A549 (cell line): Measurements from ENCODE around the gene ALOX15. TPM values are rescaled to one million over a fixed set of nuclear protein-coding genes. Genes with fewer than 3 reads are reported as not detected.
"Not testable (repeated sequence)": the region's sequence is repeated elsewhere in the genome, so short reads cannot be mapped to it uniquely, and the experiment has no call there.

Source experiments
- ATAC-seq, 2 experiments: fragments of 200-7000 bp in 1 of 2; fragments of >200 bp in 1 of 2; cut with Nextera tagmentation in 1 of 2; cut with Tn5 transposase in 1 of 2; 3 replicates each; pipeline versions ENCODE4 v1.8.0 to v1.9.1; 2018 to 2020; ENCODE audit warnings: mild to moderate bottlenecking in 1 of 2, moderate library complexity in 1 of 2
- CTCF ChIA-PET: fragments of 300-600 bp; sonication (Branson Sonifier 250); formaldehyde crosslinking; extraction: SDS; loops from one replicate; lab custom pipeline; 2021; ENCODE audit warnings: antibody characterized with exemption, inconsistent platforms; lab: Yijun Ruan, JAX
- POLR2A ChIA-PET: fragments of 350-600 bp; formaldehyde crosslinking; extraction: SDS; loops from one replicate; lab custom pipeline; 2021; ENCODE audit warnings: antibody characterized with exemption, inconsistent platforms; lab: Yijun Ruan, JAX
- DNase-seq, 2 experiments: peaks; one replicate each; pipeline versions ENCODE4 v3.0.0 to v3.0.0-alpha.2; 2011 to 2016; ENCODE audit warnings: low read depth in 1 of 2, low spot score in 1 of 2
- FAIRE-seq: peaks from 2 replicates; lab custom pipeline; 2011; peaks lifted over from hg19 to GRCh38; lab: Jason Lieb, UNC
- H3K27ac ChIP-seq, 2 experiments: fragments of >200 bp; sonication (Bioruptor Twin); formaldehyde crosslinking; 3 replicates each; pipeline ENCODE4 v1.5.1; 2016 to 2017
- H3K4me1 ChIP-seq: fragments of >200 bp; sonication (Bioruptor Twin); formaldehyde crosslinking; 3 replicates; pipeline ENCODE4 v1.6.1; 2016
- H3K4me2 ChIP-seq: fragments of >200 bp; sonication (Bioruptor Twin); formaldehyde crosslinking; 3 replicates; pipeline ENCODE4 v1.6.1; 2016
- H3K4me3 ChIP-seq: fragments of >200 bp; sonication (Bioruptor Twin); formaldehyde crosslinking; 3 replicates; pipeline ENCODE4 v1.5.1; 2016
- H3K9me3 ChIP-seq: fragments of >200 bp; sonication (Bioruptor Twin); formaldehyde crosslinking; 3 replicates; pipeline ENCODE4 v1.6.1; 2016
- CHD4 ChIP-seq: fragments of 200-600 bp; sonication (generic); IDR thresholded peaks from 2 replicates; pipeline ENCODE4 v1.6.1; 2016; ENCODE audit warnings: antibody characterized with exemption, mild to moderate bottlenecking, borderline replicate concordance
- EP300 ChIP-seq, 2 experiments: fragments of >200 bp; sonication (Bioruptor Twin); formaldehyde crosslinking; IDR thresholded peaks; 2 replicates in 1 of 2; 3 replicates in 1 of 2; pipeline ENCODE4 v1.6.1; 2016 to 2017
- FOSB ChIP-seq: fragments of 250-450 bp; sonication (Bioruptor Pico); IDR thresholded peaks from 2 replicates; pipeline ENCODE4 v1.5.0; 2020; ENCODE audit warnings: mild to moderate bottlenecking, moderate library complexity
- HDAC2 ChIP-seq: fragments of 200-600 bp; sonication (generic); IDR thresholded peaks from 2 replicates; pipeline ENCODE4 v1.6.1; 2016
- HEYL ChIP-seq: fragments of 250-450 bp; sonication (Bioruptor Pico); IDR thresholded peaks from 2 replicates; pipeline ENCODE4 v1.8.0; 2021; ENCODE audit warnings: mild to moderate bottlenecking, moderate library complexity
- HOXA7 ChIP-seq: fragments of 250-450 bp; sonication (Bioruptor Pico); IDR thresholded peaks from 2 replicates; pipeline ENCODE4 v1.5.0; 2020; ENCODE audit warnings: mild to moderate bottlenecking, moderate library complexity
- HOXB5 ChIP-seq: fragments of 250-450 bp; sonication (Bioruptor Pico); IDR thresholded peaks from 2 replicates; pipeline ENCODE4 v1.5.0; 2020; ENCODE audit warnings: mild to moderate bottlenecking, moderate library complexity
- JUN ChIP-seq, 2 experiments: fragments of >200 bp; sonication (Bioruptor Twin); formaldehyde crosslinking; IDR thresholded peaks; 2 replicates in 1 of 2; 3 replicates in 1 of 2; pipeline ENCODE4 v1.6.1; 2016 to 2017
- JUNB ChIP-seq: fragments of >200 bp; sonication (Bioruptor Twin); formaldehyde crosslinking; IDR thresholded peaks from 2 replicates; pipeline ENCODE4 v1.6.1; 2016
- KDM5A ChIP-seq: fragments of 200-600 bp; sonication (generic); IDR thresholded peaks from 2 replicates; pipeline ENCODE4 v1.6.1; 2016; ENCODE audit warnings: antibody characterized with exemption, mild to moderate bottlenecking
- MAX ChIP-seq: IDR thresholded peaks from 2 replicates; pipeline ENCODE4 v1.6.1; 2012
- NFE2L2 ChIP-seq: fragments of 150-350 bp; conservative IDR thresholded peaks from 2 replicates; pipeline ENCODE4 v1.6.1; 2014; ENCODE audit warnings: low read length
- PHF8 ChIP-seq: fragments of 200-600 bp; sonication (generic); IDR thresholded peaks from 2 replicates; pipeline ENCODE4 v1.6.1; 2016; ENCODE audit warnings: low read depth, mild to moderate bottlenecking, antibody characterized with exemption, moderate library complexity, borderline replicate concordance
- RARB ChIP-seq: fragments of 250-450 bp; sonication (Bioruptor Pico); IDR thresholded peaks from 2 replicates; pipeline ENCODE4 v1.8.0; 2021; ENCODE audit warnings: mild to moderate bottlenecking, moderate library complexity
- RNF2 ChIP-seq: fragments of 200-600 bp; sonication (generic); IDR thresholded peaks from 2 replicates; pipeline ENCODE4 v1.6.1; 2016; ENCODE audit warnings: low read depth, mild to moderate bottlenecking, antibody characterized with exemption, moderate library complexity, borderline replicate concordance
- SMC3 ChIP-seq: fragments of >200 bp; sonication (Bioruptor Twin); formaldehyde crosslinking; IDR thresholded peaks from 3 replicates; pipeline ENCODE4 v1.6.1; 2018; ENCODE audit warnings: inconsistent platforms
- SREBF2 ChIP-seq: fragments of 450-650 bp; IDR thresholded peaks from 2 replicates; pipeline ENCODE4 v1.6.1; 2014; ENCODE audit warnings: mild to moderate bottlenecking, moderate library complexity
- USF2 ChIP-seq: fragments of 450-650 bp; IDR thresholded peaks from 2 replicates; pipeline ENCODE4 v1.6.1; 2014; ENCODE audit warnings: antibody characterized with exemption
- ZSCAN20 ChIP-seq: fragments of 250-450 bp; sonication (Bioruptor Pico); IDR thresholded peaks from 2 replicates; pipeline ENCODE4 v1.8.0; 2022; ENCODE audit warnings: mild to moderate bottlenecking, moderate library complexity
- WGBS: methylation state at CpG from one replicate; pipeline ENCODE4 v1.1.6; 2017; ENCODE audit errors: missing lambda C conversion rate; 5-methylcytosine and 5-hydroxymethylcytosine counted together
- polyA minus RNA-seq: library from RNA; depleted of rRNA, polyadenylated mRNA; stranded (reverse); fragments of >200 nt; gene quantifications from 2 replicates; pipeline ENCODE4 v1.2.3, GENCODE V29; 2011; rRNA and poly(A)+ RNA removed
- polyA plus RNA-seq, 4 experiments: library from polyadenylated mRNA; depleted of rRNA in 3 of 4; stranded (reverse); fragments of >200 nt; fragmentation: RNase III in 1 of 4; extraction: RNeasy Plus Mini Kit Qiagen cat#74134 plus additional on column Dnase treatment in 1 of 4; gene quantifications; 2 replicates in 3 of 4; 3 replicates in 1 of 4; pipeline ENCODE4 v1.2.3, GENCODE V29; 2011 to 2017

ALOX15 gene
- 0.12 and 0.15 TPM in 2 replicates for polyA plus RNA-seq (2011; rRNA removed)
- polyA plus RNA-seq (2012; cell fraction: cytosol; rRNA removed), result 0.07 and 0.08 TPM in 2 replicates
- polyA plus RNA-seq (2012; cell fraction: nucleus; rRNA removed), result 0.17 and 0.24 TPM in 2 replicates
- 0.08 to 0.12 TPM in 2 of 3 replicates, not detected in the other for polyA plus RNA-seq (2017; fragmentation: RNase III; extraction: RNeasy Plus Mini Kit Qiagen cat#74134 plus additional on column Dnase treatment)
- 0.17 and 0.19 TPM in 2 replicates for polyA minus RNA-seq

GRCh38 chr17:4641297-4642195 is at the start of gene ALOX15:
Gene ALOX15, minus strand, starts transcription at chr17:4641678. Its CDS starts 27 bp downstream, at chr17:4641651.
- TF ChIP-seq HDAC2 (0 out of 2 replicates have a peak, but pooled peaks have one; percentile 45), EP300 (IDR thresholded peaks at IDR 0.05) (no peak)
- H3K4me3 ChIP-seq, result peak within 1 kb of the TSS; percentile 32
- peaks cover 10% of the 10 kb centered on the region; the same call in 1 of the 3 replicates for H3K4me1 ChIP-seq
- WGBS, result 23% methylated on average over 57 of the region's 58 CpGs
- CTCF ChIA-PET, result interaction anchor here (1.9 to 2.7 kb wide), 2 partner anchors 15 to 34 kb away, joined by 7 to 9 read pairs; no protein-coding TSS in a partner anchor
- FAIRE-seq, result no peak
- ATAC-seq, result peak in 1 of 2 experiments; percentile 30; a peak in 3 of 6 replicates
- no peak within 1 kb of the TSS for H3K27ac ChIP-seq
- DNase-seq, result peak in 1 of 2 experiments; percentile 21
- peak within 1 kb of the TSS; percentile 79 for H3K4me2 ChIP-seq
- POLR2A ChIA-PET, result no interaction called here
- no peaks in the 10 kb centered on the region for H3K9me3 ChIP-seq

- POLR2A ChIA-PET, result no interaction called here
- no peak for DNase-seq
- Histone ChIP-seq H3K27ac (no peak overlapping the region), H3K9me3 (no peaks in the 10 kb centered on the region), H3K4me2 (no peak overlapping the region), H3K4me1 (peaks cover 5% of the 10 kb centered on the region; the same call in 2 of the 3 replicates), H3K4me3 (no peak overlapping the region)
- CTCF ChIA-PET, result interaction anchor here (0.5 to 3.4 kb wide), 12 partner anchors 11 to 703 kb away, joined by 3 to 11 read pairs (median 4); no protein-coding TSS in a partner anchor
- peak; percentile 57 to 62; a peak in 4 of 6 replicates for ATAC-seq
- WGBS, result 95% methylated on average over 2 of the region's 2 CpGs
- TF ChIP-seq SMC3 (no peak), KDM5A (no peak), RNF2 (no peak), RARB (CRISPR knock-in tag) (no peak), JUN (IDR thresholded peaks at IDR 0.05) (no peak), HOXA7 (CRISPR knock-in tag) (no peak), SREBF2 (no peak), HOXB5 (CRISPR knock-in tag) (no peak), HEYL (CRISPR knock-in tag) (no peak), JUNB (no peak), CHD4 (no peak), NFE2L2 (no peak), FOSB (no peak), MAX (no peak), ZSCAN20 (CRISPR knock-in tag) (no peak), USF2 (no peak), PHF8 (no peak)
- FAIRE-seq, result no peak
Observed at GRCh38 chr17:4690745-4691144, 49.3 kb upstream of the ALOX15 start.

- FAIRE-seq, H3K4me2 ChIP-seq, H3K9me3 ChIP-seq, POLR2A ChIA-PET, ATAC-seq, DNase-seq, H3K4me1 ChIP-seq, H3K27ac ChIP-seq, H3K4me3 ChIP-seq: not testable (repeated sequence)
- whole genome bisulfite sequencing, result 87% methylated on average over 12 of the region's 12 CpGs
- CTCF ChIA-PET, result interaction anchor here (0.5 to 3.4 kb wide), 6 partner anchors 10 to 123 kb away, joined by 3 to 11 read pairs (median 4); no protein-coding TSS in a partner anchor
Observed at GRCh38 chr17:4689872-4690271, 48.4 kb upstream of the ALOX15 start.

- WGBS, result 94% methylated on average over 5 of the region's 5 CpGs
- POLR2A ChIA-PET, H3K4me3 ChIP-seq, FAIRE-seq, ATAC-seq, H3K27ac ChIP-seq, DNase-seq, H3K4me2 ChIP-seq, H3K9me3 ChIP-seq: not testable (repeated sequence)
- H3K4me1 ChIP-seq, result peaks cover 25% of the 10 kb centered on the region
- CTCF ChIA-PET, result interaction anchor here (1.7 kb wide), 1 partner anchor 262 kb away, joined by 4 read pairs; no protein-coding TSS in a partner anchor
Observed at GRCh38 chr17:4683739-4684138, 42.3 kb upstream of the ALOX15 start.
